ENCODE data around the gene COPS2. TPM values are rescaled to one million over a fixed set of nuclear protein-coding genes. Genes with fewer than 3 reads are reported as not detected.

COPS2 gene
- total and polyA plus RNA-seq, 10 of the 15 experiments (the other 5 are each of a cell fraction or from before 2014, with no cell fraction given): 31.5 to 115 (median 76.3) TPM

- no peaks in the 10 kb centered on the region for H4K20me1 ChIP-seq (ENCODE audit: control insufficient read depth, insufficient read depth)
- ChIA-PET SMC1A (ENCODE audit: uncharacterized antibody, unreplicated experiment) (interaction anchor here (1.1 kb wide), 1 partner anchor 25 kb away, joined by 3 read pairs; no protein-coding TSS in a partner anchor), CTCF (interaction anchor here (0.6 to 1.6 kb wide), 2 partner anchors 33 to 152 kb away, joined by 3 to 9 read pairs; no protein-coding TSS in a partner anchor), RAD21 (ENCODE audit: unreplicated experiment) (no interaction called here), POLR2A (no interaction called here)
- ATAC-seq: no peak
- no peak for FAIRE-seq
- no peak for DNase-seq (ENCODE audit: low read depth, low spot score)
- H3K4me2 ChIP-seq (ENCODE audit: control insufficient read depth, insufficient read depth): no peak overlapping the region
- TF ChIP-seq ZBTB11 (CRISPR knock-in tag; IDR thresholded peaks at IDR 0.05) (no peak), USF2 (IDR thresholded peaks at IDR 0.05; ENCODE audit: borderline replicate concordance, low read depth, low read length) (no peak), ZNF207 (IDR thresholded peaks at IDR 0.05; ENCODE audit: borderline replicate concordance) (no peak), PAX5 (IDR thresholded peaks at IDR 0.05; ENCODE audit: borderline replicate concordance, low read depth, low read length) (no peak), POLR2AphosphoS5 (IDR thresholded peaks at IDR 0.05; ENCODE audit: low read length) (no peak), NFXL1 (IDR thresholded peaks at IDR 0.05; ENCODE audit: borderline replicate concordance) (no peak), RUNX3 (IDR thresholded peaks at IDR 0.05; ENCODE audit: low read length) (no peak), BHLHE40 (IDR thresholded peaks at IDR 0.05; ENCODE audit: borderline replicate concordance in 1 of 2, low read depth in 2 of 2, low read length in 1 of 2) (no peak), TCF12 (IDR thresholded peaks at IDR 0.05; ENCODE audit: low read depth, low read length) (no peak), CBX3 (IDR thresholded peaks at IDR 0.05; ENCODE audit: borderline replicate concordance, low read depth) (no peak), KAT2A (conservative IDR thresholded peaks at IDR 0.05; ENCODE audit: control insufficient read depth, low read depth, low read length) (no peak), CHD2 (IDR thresholded peaks at IDR 0.05; ENCODE audit: borderline replicate concordance, low read depth, low read length) (no peak)
- H3K4me1 ChIP-seq (ENCODE audit: control insufficient read depth, insufficient read depth, low read length): no peaks in the 10 kb centered on the region
- no peak overlapping the region for H3K4me3 ChIP-seq
- in situ Hi-C loops (cut with MboI): no loop called here
- H3K79me2 ChIP-seq (ENCODE audit: control insufficient read depth, insufficient read depth, low read length): no peaks in the 10 kb centered on the region
- H3K27ac ChIP-seq (ENCODE audit: control insufficient read depth, insufficient read depth): no peak overlapping the region
- no peaks in the 10 kb centered on the region for H3K27me3 ChIP-seq (replicated peaks in 1 of 2; ENCODE audit: control insufficient read depth in 2 of 2, insufficient read depth in 2 of 2, low read length in 1 of 2)
- intact Hi-C loops (cut with micrococcal nuclease; ENCODE audit: unreplicated experiment): no loop called here
- BruUV-seq (replicated peaks): no TSS peak
- WGBS (ENCODE audit: insufficient coverage, insufficient replicate concordance, low lambda C conversion rate, missing lambda C conversion rate): 100% methylated on average over 1 of the region's 1 CpG
- no peak overlapping the region for H3K9ac ChIP-seq (ENCODE audit: control insufficient read depth, insufficient read depth, low read length)
- H3K36me3 ChIP-seq (ENCODE audit: control insufficient read depth in 2 of 2, insufficient read depth in 2 of 2, low read length in 1 of 2): no peaks in the 10 kb centered on the region
- H3K9me3 ChIP-seq (replicated peaks; ENCODE audit: control insufficient read depth, insufficient read depth, low read length): no peaks in the 10 kb centered on the region; the same call in 2 of the 3 replicates
- H2AFZ ChIP-seq (ENCODE audit: control insufficient read depth, low read depth, low read length): no peak overlapping the region
These were observed 24.2 kb upstream of the COPS2 start for GRCh38 chr15:49179433-49180190.
